ENCODE data around the gene TMTC1.

DNA sequence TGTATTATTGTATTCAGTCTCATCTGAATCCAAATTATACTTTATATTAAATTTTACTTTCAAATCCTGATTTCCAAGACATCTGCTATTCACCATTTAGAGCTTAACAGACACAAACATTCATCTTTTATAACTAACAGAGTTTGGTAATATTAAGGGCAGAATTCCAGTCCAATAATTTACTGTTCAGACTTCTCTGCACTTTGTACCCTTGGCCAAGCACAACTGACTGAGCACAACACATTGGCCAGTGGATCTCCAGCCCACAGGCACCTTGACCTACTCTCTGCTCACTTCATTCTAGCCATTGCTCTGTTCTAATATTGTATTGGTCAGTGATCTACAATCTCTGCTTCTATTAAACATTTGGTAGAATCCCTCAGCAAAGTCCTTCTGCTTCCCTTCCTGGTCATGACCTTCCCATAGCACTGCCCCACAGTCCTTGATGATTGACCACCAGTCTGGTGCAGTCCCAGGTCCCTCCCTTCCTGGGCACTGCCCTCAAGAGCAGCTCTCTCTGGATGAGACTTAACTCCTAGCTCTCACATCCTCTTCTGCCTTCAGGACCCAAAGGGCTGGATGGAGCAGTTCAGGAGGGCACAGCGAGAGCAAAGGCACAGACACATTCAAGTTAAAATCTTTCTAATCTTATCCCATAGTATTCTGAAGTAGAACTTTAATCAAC, 188.5 kb downstream of the TMTC1 start:
- TF ChIP-seq POLR2A (IDR thresholded peaks at IDR 0.05; ENCODE audit: low read length) (no peak), GATA1 (IDR thresholded peaks at IDR 0.05; ENCODE audit: low read depth, low read length) (no peak)
